OCI-LY3 (cell line): ENCODE results near the gene ERBB2.

Experiments
- CTCF ChIP-seq: fragments of 200-600, 300-600 bp; sonication (generic); IDR thresholded peaks from 2 replicates; pipeline ENCODE4 v1.5.1; 2014; ENCODE audit warnings: antibody characterized with exemption, low read length, low read depth
- EZH2phosphoT487 ChIP-seq: fragments of 200-600 bp; shearing (Covaris generic); IDR thresholded peaks from 2 replicates; pipeline ENCODE4 v1.6.1; 2018; ENCODE audit warnings: antibody characterized with exemption, mixed run types, low read depth

- TF ChIP-seq CTCF (no peak), EZH2phosphoT487 (no peak)
Observed at GRCh38 chr17:39705786-39706348, 6.0 kb downstream of the ERBB2 start.
